Left lung (tissue), 10 donors: ENCODE results near the gene PARP16. TPM values are rescaled to one million over a fixed set of nuclear protein-coding genes. Genes with fewer than 3 reads are reported as not detected.

Experiments used
- ATAC-seq: fragments of 200-7000 bp; cut with Tn5 transposase; one replicate; pipeline ENCODE4 v1.9.1; 2020; ENCODE audit warnings: moderate library complexity
- DNase-seq, 4 donors: peaks; one replicate each; pipeline ENCODE4 v3.0.0-alpha.2; 2013 to 2020
- H3K27ac ChIP-seq, 2 donors: fragments of 200-600 bp; sonication (generic) in 1 of 2; one replicate each; pipeline versions ENCODE4 v1.5.0 to v1.8.0; 2020 to 2021
- H3K27me3 ChIP-seq, 2 donors: fragments of 200-600 bp; sonication (generic) in 1 of 2; one replicate each; pipeline versions ENCODE4 v1.5.0 to v1.8.0; 2020 to 2021
- H3K36me3 ChIP-seq, 2 donors: fragments of 200-600 bp; sonication (generic) in 1 of 2; one replicate each; pipeline versions ENCODE4 v1.5.0 to v1.8.0; 2020 to 2021
- H3K4me1 ChIP-seq, 2 donors: fragments of 200-600 bp; one replicate each; pipeline ENCODE4 v1.8.0; 2021
- H3K4me3 ChIP-seq, 2 donors: fragments of 200-600 bp; sonication (generic) in 1 of 2; one replicate each; pipeline versions ENCODE4 v1.5.0 to v1.8.0; 2020 to 2021; ENCODE audit warnings: mild to moderate bottlenecking in 1 of 2
- H3K9me3 ChIP-seq, 2 donors: fragments of 200-600 bp; sonication (generic) in 1 of 2; one replicate each; pipeline versions ENCODE4 v1.5.0 to v1.8.0; 2020 to 2021
- intact Hi-C, 2 donors: fragments of 100-400 bp; cut with DNase I; formaldehyde crosslinking; loops; one replicate each; pipeline versions ENCODE4 v1.11.2 to v1.14.2; 2022
- polyA plus RNA-seq, 6 donors: library from polyadenylated mRNA; unstranded; fragments of 120-200 nt; gene quantifications; one replicate each; pipeline ENCODE4 v1.2.1, GENCODE V29; 2013; ENCODE audit not compliant: insufficient read length in 6 of 6
- total RNA-seq, 2 donors: library from RNA; stranded (reverse); fragmentation: NEBNext Ultra II Directional; extraction: Animal tissue kit (Norgen Biotek cat#: 25700); gene quantifications; one replicate each; pipeline ENCODE4 v1.2.1, GENCODE V29; 2021
- TF ChIP-seq, protein P1 (sequence below), 2 donors: fragments of 200-600 bp; sonication (generic) in 1 of 2; IDR thresholded peaks; one replicate each; pipeline versions ENCODE4 v1.5.0 to v1.8.0; 2021; ENCODE audit warnings: antibody characterized with exemption in 2 of 2
- donor health status: DM: no; HTN: yes; CAD: no.
- donor health status: DM: no; HTN: no; CAD: no.

The PARP16 gene
- total and polyA plus RNA-seq, 8 donors: 8.0 to 22.2 (median 20.1) TPM

DNA sequence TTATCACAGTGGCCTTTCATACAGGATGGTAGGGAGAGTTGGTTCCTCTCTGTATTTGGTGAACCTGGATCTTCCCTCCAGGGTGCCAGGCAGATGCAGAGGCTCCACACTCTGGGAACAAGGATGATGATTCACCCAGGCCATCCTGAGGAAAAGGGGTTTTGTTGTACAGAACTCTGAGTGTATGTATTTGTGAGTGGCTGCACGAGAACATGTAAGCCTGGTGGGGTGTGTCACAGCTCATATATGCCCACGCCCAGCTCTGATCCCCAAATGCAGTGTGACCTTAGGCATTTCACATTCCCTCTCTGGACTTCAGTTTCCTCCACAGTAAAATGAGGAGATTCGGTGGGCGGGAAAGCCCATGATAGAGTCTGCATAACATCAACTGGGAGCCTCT lies 63.8 kb downstream of the PARP16 start:
- H3K4me1 ChIP-seq: no peaks in the 10 kb centered on the region
- no peak overlapping the region for H3K4me3 ChIP-seq
- TF ChIP-seq, protein P1, sequence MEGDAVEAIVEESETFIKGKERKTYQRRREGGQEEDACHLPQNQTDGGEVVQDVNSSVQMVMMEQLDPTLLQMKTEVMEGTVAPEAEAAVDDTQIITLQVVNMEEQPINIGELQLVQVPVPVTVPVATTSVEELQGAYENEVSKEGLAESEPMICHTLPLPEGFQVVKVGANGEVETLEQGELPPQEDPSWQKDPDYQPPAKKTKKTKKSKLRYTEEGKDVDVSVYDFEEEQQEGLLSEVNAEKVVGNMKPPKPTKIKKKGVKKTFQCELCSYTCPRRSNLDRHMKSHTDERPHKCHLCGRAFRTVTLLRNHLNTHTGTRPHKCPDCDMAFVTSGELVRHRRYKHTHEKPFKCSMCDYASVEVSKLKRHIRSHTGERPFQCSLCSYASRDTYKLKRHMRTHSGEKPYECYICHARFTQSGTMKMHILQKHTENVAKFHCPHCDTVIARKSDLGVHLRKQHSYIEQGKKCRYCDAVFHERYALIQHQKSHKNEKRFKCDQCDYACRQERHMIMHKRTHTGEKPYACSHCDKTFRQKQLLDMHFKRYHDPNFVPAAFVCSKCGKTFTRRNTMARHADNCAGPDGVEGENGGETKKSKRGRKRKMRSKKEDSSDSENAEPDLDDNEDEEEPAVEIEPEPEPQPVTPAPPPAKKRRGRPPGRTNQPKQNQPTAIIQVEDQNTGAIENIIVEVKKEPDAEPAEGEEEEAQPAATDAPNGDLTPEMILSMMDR (IDR thresholded peaks at IDR 0.05): no peak
- H3K9me3 ChIP-seq: no peaks in the 10 kb centered on the region
- DNase-seq: no peak
- ATAC-seq: no peak
- no peaks in the 10 kb centered on the region for H3K36me3 ChIP-seq
- no peak overlapping the region for H3K27ac ChIP-seq
- intact Hi-C loops: no loop called here
- H3K27me3 ChIP-seq: no peaks in the 10 kb centered on the region

DNA sequence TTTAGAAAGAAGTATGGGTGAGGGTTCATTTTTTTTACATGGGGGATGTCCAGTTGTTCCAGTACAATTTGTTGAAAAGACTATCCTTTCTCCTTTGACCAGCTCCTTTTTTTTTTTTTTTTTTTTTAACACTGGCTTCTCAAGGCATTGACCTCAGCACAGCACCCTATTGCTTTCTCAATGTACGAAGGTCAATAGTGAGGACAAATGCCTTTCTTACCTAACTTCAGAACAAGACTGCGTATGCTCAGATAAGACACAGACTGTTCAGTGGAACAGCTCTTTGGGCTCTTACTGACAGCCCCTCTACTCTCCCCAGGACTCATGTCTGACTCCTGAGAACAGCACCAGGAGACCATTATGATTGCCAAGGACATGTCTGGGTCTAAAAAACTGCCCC lies 65.0 kb downstream of the PARP16 start:
- DNase-seq: no peak
- no peaks in the 10 kb centered on the region for H3K9me3 ChIP-seq
- no peaks in the 10 kb centered on the region for H3K27me3 ChIP-seq
- no peaks in the 10 kb centered on the region for H3K4me1 ChIP-seq
- no peak overlapping the region for H3K4me3 ChIP-seq
- no peaks in the 10 kb centered on the region for H3K36me3 ChIP-seq
- TF ChIP-seq, protein P1 (IDR thresholded peaks at IDR 0.05): no peak
- intact Hi-C loops: no loop called here
- ATAC-seq: no peak
- H3K27ac ChIP-seq: no peak overlapping the region

DNA sequence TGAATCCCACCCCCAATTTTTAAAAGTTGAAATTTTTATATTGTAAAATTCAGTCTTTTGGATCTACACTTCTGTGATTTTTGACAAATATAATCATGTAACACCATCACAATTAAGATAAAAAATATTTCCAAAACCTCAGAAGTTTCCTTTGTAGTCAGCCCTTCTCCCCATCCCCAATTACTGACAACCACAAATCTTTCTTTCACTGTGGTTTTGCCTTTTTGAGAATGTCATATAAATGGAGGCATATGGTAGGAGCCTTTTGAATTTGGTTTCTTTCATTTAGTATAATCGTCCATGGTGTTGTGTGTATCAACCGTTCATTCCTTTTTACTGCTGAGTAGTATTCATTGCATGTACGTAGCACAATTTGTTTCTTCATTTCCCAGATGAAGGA lies 67.5 kb downstream of the PARP16 start:
- no peaks in the 10 kb centered on the region for H3K36me3 ChIP-seq
- no peaks in the 10 kb centered on the region for H3K4me1 ChIP-seq
- no peak for ATAC-seq
- no peak overlapping the region for H3K4me3 ChIP-seq
- H3K27ac ChIP-seq: no peak overlapping the region
- H3K27me3 ChIP-seq: no peaks in the 10 kb centered on the region
- H3K9me3 ChIP-seq: no peaks in the 10 kb centered on the region
- TF ChIP-seq, protein P1 (IDR thresholded peaks at IDR 0.05): no peak
- no peak for DNase-seq
- intact Hi-C loops: no loop called here

DNA sequence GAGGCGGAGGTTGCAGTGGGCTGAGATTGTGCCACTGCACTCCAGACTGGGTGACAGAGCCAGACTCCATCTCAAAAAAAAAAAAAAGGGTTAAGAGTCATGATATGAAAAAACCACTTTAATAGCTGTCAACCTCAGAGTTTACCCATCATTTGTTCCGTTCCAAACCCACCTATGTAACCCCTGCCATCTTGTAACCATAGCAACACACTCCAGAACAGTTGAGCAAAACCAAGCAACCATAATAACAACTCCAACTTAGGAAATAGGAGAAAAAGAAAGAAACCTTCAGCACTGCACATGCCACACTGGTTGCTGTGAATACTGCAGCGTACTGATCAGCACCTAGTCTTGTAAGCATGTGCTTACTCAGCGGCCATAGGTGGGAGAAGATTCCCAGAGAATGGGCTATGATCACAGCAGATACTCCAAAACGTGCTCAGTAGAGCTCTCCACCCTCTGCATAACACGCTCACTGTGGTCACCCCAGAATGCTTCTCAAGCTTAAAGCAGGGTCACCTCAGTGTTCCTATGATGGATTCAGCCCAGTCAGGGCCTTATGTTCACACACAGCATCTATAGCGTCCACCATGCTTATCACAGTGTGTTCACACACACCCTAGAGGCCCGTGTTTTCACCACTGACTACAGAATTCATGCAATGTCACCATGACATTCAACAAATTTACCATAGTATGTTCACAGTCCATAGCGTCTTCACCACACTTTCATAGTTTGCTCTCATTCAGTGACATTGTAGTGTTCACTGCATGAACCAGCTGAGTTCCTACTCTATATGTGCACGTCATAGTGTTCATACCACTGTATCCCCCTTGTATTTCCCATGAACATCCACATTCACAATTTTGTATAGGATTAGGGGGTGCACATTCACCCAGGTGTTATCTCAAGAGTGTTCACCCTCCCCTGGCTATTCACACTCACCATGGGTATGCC lies 68.9 kb downstream of the PARP16 start:
- ATAC-seq: no peak
- intact Hi-C loops: no loop called here
- no peaks in the 10 kb centered on the region for H3K4me1 ChIP-seq
- no peak overlapping the region for H3K27ac ChIP-seq
- TF ChIP-seq, protein P1 (IDR thresholded peaks at IDR 0.05): no peak
- DNase-seq: no peak
- no peaks in the 10 kb centered on the region for H3K36me3 ChIP-seq
- H3K27me3 ChIP-seq: no peaks in the 10 kb centered on the region
- H3K9me3 ChIP-seq: no peaks in the 10 kb centered on the region
- H3K4me3 ChIP-seq: no peak overlapping the region

DNA sequence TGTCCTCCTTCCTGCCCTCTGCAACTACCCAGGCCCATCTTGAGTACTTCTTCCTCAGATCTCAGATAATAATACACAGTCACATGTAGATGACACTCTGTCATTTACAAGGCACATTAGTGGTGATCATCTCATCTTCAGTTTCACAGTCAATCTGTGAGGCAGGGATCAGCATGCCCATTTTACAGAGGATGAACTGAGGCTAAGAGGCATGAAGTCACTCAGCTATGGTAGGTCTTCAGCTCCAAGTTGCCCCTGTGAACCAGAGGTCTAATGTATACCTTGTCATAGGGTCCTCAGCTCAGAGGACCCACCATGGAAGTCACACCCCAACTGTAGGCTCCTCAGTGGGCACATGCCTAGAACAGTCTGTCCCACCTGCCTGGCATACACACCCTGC lies 71.2 kb downstream of the PARP16 start:
- DNase-seq (no peak), ATAC-seq (no peak)
- Histone ChIP-seq H3K4me1 (peaks cover 0 to 9% of the 10 kb centered on the region in 2 donors), H3K27me3 (no peaks in the 10 kb centered on the region), H3K36me3 (no peaks in the 10 kb centered on the region), H3K27ac (no peak overlapping the region), H3K9me3 (no peaks in the 10 kb centered on the region), H3K4me3 (no peak overlapping the region)
- intact Hi-C loops: no loop called here
- TF ChIP-seq, protein P1 (IDR thresholded peaks at IDR 0.05): no peak
